Testis (tissue), 2 donors: ENCODE measurements around the gene ADCY6.

ENCODE experiments used
- CTCF ChIP-seq, 3 experiments: fragments of 450-650 bp in 2 of 3; fragments of 200-600 bp in 1 of 3; sonication (generic) in 1 of 3; IDR thresholded peaks; one replicate each; pipeline ENCODE4 v1.5.1; 2016 to 2019; ENCODE audit warnings: antibody characterized with exemption in 3 of 3, mild to moderate bottlenecking in 2 of 3, moderate library complexity in 1 of 3
- POLR2A ChIP-seq: fragments of 450-650 bp; IDR thresholded peaks from one replicate; pipeline ENCODE4 v1.6.1; 2017; ENCODE audit warnings: antibody characterized with exemption, mild to moderate bottlenecking, moderate library complexity

- TF ChIP-seq CTCF (IDR thresholded peaks at IDR 0.05) (no peak), POLR2A (no peak)
Observed at GRCh38 chr12:48826209-48826855, 37.4 kb upstream of the ADCY6 start.
